Thoracic aorta (tissue), 2 donors: ENCODE results near the gene NLRP3. TPM values are rescaled to one million over a fixed set of nuclear protein-coding genes. Genes with fewer than 3 reads are reported as not detected.

ENCODE experiments used
- ATAC-seq: fragments of 150-250 bp; one replicate; pipeline ENCODE4 v1.8.0; 2017; ENCODE audit warnings: low read depth; ENCODE audit not compliant: insufficient number of reproducible peaks, low FRiP score
- DNase-seq: peaks from one replicate; pipeline ENCODE4 v3.0.0-alpha.2; 2020; ENCODE audit warnings: low spot score
- H3K27ac ChIP-seq, 2 donors: fragments of 200-600 bp; sonication (generic); 1 replicate in 1 of 2; 2 replicates in 1 of 2; pipeline ENCODE4 v1.5.1; 2016; ENCODE audit warnings: mild to moderate bottlenecking in 2 of 2, moderate library complexity in 2 of 2
- H3K27me3 ChIP-seq: fragments of 200-600 bp; sonication (generic); replicated peaks from 2 replicates; pipeline ENCODE4 v1.6.0; 2016; ENCODE audit warnings: mild to moderate bottlenecking; ENCODE audit not compliant: insufficient read depth
- H3K36me3 ChIP-seq: fragments of 200-600 bp; sonication (generic); one replicate; pipeline ENCODE4 v1.5.1; 2016
- H3K4me1 ChIP-seq, 2 donors: fragments of 200-600 bp; sonication (generic); 1 replicate in 1 of 2; 2 replicates in 1 of 2; pipeline versions ENCODE4 v1.5.1 to v1.6.0; 2016; ENCODE audit warnings: low read depth in 2 of 2, mild to moderate bottlenecking in 1 of 2; ENCODE audit not compliant: control insufficient read depth in 1 of 2
- H3K4me3 ChIP-seq: fragments of 200-600 bp; sonication (generic); 2 replicates; pipeline ENCODE4 v1.5.1; 2016; ENCODE audit warnings: mild to moderate bottlenecking
- H3K9me3 ChIP-seq: fragments of 200-600 bp; sonication (generic); 2 replicates; pipeline ENCODE4 v1.5.1; 2016
- total RNA-seq, 2 donors: library from RNA; depleted of rRNA; stranded (reverse); fragments of >200 nt; gene quantifications; one replicate each; pipeline versions ENCODE4 v1.1.0 to v1.2.3, GENCODE V29; 2016
- TF ChIP-seq, protein P1 (sequence below): fragments of 200-600 bp; sonication (generic); IDR thresholded peaks from one replicate; pipeline ENCODE4 v1.5.1; 2019; ENCODE audit warnings: antibody characterized with exemption

The NLRP3 gene
- total RNA-seq, 2 donors from 2014 or later = 5.1 to 8.9 TPM

GRCh38 chr1:247435030-247435758, 19.2 kb downstream of the NLRP3 start:
- Histone ChIP-seq H3K9me3 (no peaks in the 10 kb centered on the region), H3K36me3 (no peaks in the 10 kb centered on the region), H3K4me1 (no peaks in the 10 kb centered on the region), H3K27me3 (no peaks in the 10 kb centered on the region), H3K27ac (no peak overlapping the region), H3K4me3 (no peak overlapping the region)
- ATAC-seq (no peak), DNase-seq (no peak)
- TF ChIP-seq, protein P1, sequence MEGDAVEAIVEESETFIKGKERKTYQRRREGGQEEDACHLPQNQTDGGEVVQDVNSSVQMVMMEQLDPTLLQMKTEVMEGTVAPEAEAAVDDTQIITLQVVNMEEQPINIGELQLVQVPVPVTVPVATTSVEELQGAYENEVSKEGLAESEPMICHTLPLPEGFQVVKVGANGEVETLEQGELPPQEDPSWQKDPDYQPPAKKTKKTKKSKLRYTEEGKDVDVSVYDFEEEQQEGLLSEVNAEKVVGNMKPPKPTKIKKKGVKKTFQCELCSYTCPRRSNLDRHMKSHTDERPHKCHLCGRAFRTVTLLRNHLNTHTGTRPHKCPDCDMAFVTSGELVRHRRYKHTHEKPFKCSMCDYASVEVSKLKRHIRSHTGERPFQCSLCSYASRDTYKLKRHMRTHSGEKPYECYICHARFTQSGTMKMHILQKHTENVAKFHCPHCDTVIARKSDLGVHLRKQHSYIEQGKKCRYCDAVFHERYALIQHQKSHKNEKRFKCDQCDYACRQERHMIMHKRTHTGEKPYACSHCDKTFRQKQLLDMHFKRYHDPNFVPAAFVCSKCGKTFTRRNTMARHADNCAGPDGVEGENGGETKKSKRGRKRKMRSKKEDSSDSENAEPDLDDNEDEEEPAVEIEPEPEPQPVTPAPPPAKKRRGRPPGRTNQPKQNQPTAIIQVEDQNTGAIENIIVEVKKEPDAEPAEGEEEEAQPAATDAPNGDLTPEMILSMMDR = no peak

DNA sequence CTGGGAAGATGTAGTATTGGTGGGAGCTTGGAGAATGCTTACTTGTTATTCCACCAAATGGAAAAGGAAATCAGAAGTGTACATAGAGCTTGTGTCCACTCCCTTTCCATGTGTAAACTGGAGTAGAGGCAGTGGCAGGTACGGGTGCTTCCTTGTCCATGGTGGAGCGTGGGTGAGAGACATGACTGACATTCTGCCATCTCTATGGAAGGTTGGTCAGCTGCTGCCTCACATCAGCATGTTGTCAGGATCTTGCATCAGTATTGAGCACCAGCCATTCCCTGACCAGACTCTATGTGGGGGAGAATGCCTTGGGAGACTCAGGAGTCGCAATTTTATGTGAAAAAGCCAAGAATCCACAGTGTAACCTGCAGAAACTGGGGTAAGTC, 19.8 kb downstream of the NLRP3 start:
- no peak for ATAC-seq
- no peak for DNase-seq

GRCh38 chr1:247437551-247438505, 21.9 kb downstream of the NLRP3 start:
- Histone ChIP-seq H3K4me1 (no peaks in the 10 kb centered on the region), H3K27me3 (no peaks in the 10 kb centered on the region), H3K27ac (no peak overlapping the region), H3K9me3 (no peaks in the 10 kb centered on the region), H3K4me3 (no peak overlapping the region), H3K36me3 (no peaks in the 10 kb centered on the region)
- ATAC-seq = no peak
- TF ChIP-seq, protein P1 = no peak
- no peak for DNase-seq

More for the DNA sequence above, 19.8 kb downstream of the NLRP3 start:
- TF ChIP-seq, protein P1 = no peak
- Histone ChIP-seq H3K9me3 (no peaks in the 10 kb centered on the region), H3K4me1 (no peaks in the 10 kb centered on the region), H3K4me3 (no peak overlapping the region), H3K27ac (no peak overlapping the region), H3K27me3 (no peaks in the 10 kb centered on the region), H3K36me3 (no peaks in the 10 kb centered on the region)

GRCh38 chr1:247440001-247440620, 24.1 kb downstream of the NLRP3 start:
- no peaks in the 10 kb centered on the region for H3K27me3 ChIP-seq
- no peaks in the 10 kb centered on the region for H3K4me1 ChIP-seq
- TF ChIP-seq, protein P1 = no peak
- no peaks in the 10 kb centered on the region for H3K36me3 ChIP-seq
- H3K9me3 ChIP-seq = no peaks in the 10 kb centered on the region
- H3K27ac ChIP-seq = no peak overlapping the region
- no peak for DNase-seq
- no peak overlapping the region for H3K4me3 ChIP-seq
- no peak for ATAC-seq

DNA sequence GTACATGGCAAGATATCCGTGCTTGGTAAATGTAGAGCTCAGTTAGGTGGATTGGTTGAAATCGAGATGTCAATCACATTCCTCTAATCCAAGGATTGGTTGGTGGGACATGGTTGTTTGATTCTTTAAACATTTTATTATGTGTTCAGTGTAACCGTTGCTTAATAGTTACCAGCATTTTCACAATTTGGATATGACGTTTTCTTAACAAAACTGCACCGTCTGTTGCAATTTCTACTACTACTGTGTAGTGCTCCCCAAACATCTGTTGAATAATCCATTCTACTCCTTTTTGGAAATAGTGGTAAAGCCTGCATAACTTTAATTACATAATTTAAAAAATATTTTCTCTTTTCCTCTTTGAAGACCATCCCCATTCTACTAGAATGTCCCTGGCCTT, 25.6 kb downstream of the NLRP3 start:
- no peak overlapping the region for H3K27ac ChIP-seq

More for the DNA sequence above, 25.6 kb downstream of the NLRP3 start:
- TF ChIP-seq, protein P1 = no peak
- no peaks in the 10 kb centered on the region for H3K4me1 ChIP-seq
- ATAC-seq = no peak
- H3K4me3 ChIP-seq = no peak overlapping the region
- H3K9me3 ChIP-seq = no peaks in the 10 kb centered on the region
- no peak for DNase-seq
- H3K36me3 ChIP-seq = no peaks in the 10 kb centered on the region
- no peaks in the 10 kb centered on the region for H3K27me3 ChIP-seq
